ENCODE results near the gene IFT122. TPM values are rescaled to one million over a fixed set of nuclear protein-coding genes. Genes with fewer than 3 reads are reported as not detected.
"Not testable (repeated sequence)": the region's sequence is repeated elsewhere in the genome, so short reads cannot be mapped to it uniquely, and the experiment has no call there.

The IFT122 gene, protein sequence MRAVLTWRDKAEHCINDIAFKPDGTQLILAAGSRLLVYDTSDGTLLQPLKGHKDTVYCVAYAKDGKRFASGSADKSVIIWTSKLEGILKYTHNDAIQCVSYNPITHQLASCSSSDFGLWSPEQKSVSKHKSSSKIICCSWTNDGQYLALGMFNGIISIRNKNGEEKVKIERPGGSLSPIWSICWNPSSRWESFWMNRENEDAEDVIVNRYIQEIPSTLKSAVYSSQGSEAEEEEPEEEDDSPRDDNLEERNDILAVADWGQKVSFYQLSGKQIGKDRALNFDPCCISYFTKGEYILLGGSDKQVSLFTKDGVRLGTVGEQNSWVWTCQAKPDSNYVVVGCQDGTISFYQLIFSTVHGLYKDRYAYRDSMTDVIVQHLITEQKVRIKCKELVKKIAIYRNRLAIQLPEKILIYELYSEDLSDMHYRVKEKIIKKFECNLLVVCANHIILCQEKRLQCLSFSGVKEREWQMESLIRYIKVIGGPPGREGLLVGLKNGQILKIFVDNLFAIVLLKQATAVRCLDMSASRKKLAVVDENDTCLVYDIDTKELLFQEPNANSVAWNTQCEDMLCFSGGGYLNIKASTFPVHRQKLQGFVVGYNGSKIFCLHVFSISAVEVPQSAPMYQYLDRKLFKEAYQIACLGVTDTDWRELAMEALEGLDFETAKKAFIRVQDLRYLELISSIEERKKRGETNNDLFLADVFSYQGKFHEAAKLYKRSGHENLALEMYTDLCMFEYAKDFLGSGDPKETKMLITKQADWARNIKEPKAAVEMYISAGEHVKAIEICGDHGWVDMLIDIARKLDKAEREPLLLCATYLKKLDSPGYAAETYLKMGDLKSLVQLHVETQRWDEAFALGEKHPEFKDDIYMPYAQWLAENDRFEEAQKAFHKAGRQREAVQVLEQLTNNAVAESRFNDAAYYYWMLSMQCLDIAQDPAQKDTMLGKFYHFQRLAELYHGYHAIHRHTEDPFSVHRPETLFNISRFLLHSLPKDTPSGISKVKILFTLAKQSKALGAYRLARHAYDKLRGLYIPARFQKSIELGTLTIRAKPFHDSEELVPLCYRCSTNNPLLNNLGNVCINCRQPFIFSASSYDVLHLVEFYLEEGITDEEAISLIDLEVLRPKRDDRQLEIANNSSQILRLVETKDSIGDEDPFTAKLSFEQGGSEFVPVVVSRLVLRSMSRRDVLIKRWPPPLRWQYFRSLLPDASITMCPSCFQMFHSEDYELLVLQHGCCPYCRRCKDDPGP
- total RNA-seq = 23.5 and 37.9 TPM in 2 replicates

DNA sequence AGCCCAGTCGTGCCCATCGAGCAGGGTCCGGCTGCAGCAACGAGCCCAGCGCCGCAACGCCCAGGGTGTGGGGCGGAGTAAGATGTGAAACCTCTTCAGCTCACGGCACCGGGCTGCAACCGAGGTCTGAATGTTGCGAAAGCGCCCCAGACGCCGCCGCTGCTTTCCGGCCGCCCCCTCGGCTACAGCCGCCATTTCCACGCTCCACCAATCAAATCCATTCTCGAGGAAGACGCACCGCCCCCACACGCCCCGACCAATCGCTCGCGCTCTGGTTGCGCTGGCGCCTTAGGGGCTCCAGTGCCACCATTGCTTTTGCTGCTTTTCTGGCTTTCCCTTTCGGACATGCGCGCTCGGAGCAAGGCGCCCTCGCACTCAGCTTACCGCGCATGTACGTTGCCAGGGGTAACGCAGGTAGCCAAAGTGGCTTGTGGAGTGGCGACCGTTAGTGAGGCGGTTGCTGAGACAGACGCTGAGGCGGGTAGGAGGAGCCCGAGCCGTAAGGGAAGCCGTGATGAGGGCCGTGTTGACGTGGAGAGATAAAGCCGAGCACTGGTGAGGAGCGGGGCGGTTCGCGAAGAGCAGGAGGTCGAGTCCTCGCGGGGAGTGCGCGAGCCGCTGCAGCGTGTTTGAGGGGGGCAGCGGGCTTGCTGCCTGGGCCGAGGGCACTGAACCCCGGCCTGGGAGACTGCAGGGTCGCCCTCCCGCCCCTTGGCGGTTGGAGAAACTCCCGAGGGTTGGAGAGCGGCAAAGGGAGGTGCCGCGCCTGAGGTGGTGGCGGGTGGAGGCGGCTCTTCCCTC, at the start of gene IFT122, which contains the start of gene MBD4:
Gene IFT122 (plus strand): TSS at position 408 of the 801 bp plus-strand sequence. CDS start 107 bp downstream, at position 515.
Gene MBD4 (minus strand): TSS at position 132 of the 801 bp plus-strand sequence. CDS start 115 bp downstream, at position 17.
- peak; percentile 99 to 100 for DNase-seq (ENCODE audit: low read depth in 2 of 2)

DNA sequence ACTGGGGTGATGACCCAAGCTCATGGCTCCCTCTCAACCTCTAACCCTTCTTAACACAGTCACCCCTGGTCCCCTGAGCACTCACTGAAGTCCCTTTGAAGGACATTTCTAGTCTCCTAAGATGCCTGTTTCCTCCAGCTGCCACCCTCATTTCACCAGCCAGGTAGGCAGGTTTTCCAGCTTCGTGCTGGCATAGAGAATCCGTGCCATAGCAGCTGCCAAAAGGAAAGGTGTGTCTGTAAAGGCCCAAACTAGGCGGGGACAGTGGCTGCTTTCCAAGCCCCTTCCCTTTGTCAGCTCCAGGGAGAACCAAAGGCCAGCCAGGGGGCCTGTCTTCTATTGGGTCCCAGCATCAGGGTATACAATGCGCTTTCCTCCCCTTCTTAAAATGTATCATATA, 48.4 kb upstream of the IFT122 start:
- DNase-seq (ENCODE audit: low read depth in 2 of 2) = not testable (repeated sequence)

DNA sequence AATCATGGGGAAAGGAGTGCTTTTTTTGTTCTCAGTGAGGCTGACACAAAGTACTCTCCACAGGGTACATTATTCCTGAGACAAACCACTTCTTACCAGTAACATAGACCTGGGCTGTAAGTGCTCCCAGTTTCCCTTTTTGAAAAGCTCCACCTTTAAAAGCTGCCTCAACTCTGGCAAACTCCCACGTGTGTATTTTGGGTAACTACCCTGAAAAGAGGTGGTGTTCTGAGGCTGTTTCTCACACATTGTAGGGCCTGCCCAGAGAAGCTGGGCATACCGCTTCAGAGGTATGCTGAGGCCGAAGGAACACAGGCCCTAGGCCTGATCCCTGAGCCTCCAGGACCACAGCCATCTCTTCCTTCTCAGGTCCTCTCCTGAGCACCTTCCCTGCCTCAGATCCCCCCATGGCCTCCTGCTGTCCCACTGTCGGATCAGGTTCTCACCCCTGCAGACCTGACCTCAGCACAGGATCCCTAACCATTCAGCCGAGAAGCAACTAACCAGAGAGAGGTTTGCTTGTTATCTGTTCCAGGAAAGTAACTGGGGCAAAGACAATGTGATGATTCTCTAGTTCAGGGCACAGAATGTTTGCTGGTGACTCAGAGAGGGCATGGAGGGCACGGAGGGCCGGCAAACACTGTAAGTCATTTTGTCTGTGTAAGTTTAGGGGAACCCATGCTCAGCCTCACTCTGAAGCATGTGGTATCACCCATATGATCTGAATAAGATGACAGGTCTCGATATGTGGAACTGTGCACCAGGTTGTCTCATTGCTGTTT, 47.7 kb upstream of the IFT122 start:
- not testable (repeated sequence) for DNase-seq (ENCODE audit: low read depth in 2 of 2)

DNA sequence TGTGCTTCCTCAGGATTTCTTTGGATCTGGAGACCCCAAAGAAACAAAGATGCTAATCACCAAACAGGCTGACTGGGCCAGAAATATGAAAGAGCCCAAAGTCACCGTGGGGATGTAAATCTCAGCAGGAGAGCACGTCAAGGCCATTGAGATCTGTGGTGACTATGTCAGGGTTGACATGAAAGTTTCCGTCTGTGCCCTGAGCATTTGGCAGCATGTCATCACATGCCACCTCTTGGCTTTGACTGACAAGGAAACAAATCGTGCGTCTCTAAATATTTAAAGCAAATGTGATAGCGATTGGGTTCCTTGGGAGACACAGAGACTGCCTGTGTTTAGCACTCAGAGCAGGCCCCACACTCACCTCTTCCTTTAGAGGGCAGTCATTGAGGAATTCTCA, 46.8 kb upstream of the IFT122 start:
- DNase-seq (ENCODE audit: low read depth in 2 of 2) = peak in 1 of 2 donors; percentile 36

DNA sequence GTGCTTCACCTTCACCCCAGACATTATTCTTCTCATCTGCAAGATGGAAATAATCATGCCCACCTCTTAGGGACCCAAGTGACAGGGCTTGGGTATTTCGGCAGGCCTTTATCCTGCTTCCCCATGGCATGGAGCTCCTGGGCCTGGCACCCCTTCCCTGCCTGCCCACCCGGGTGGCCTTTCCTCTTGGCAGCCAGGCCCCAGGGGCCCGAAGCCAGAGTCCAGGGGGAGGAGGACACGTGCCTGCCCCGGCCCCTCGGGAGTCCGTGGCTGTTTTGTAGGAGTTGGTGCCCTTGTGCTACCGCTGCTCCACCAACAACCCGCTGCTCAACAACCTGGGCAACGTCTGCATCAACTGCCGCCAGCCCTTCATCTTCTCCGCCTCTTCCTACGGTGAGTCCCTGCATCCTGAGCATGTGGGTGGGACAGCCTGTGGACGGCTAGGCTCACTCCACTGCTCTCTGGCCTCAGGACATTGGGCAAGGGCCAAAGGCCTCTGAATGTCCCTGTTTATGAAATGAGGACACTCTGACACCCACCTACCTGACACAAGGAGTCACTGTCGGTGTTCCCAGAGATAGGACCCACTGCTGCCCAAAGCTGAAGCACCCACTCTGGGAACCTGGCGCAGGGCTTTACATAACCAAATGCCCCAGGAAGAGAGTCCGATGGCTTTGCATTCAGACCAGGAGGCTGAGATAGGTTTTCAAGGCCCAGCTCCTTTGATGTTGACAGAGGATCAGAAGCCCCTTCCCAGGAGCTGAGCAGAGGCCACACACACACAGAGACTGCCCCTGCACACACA, 46.1 kb upstream of the IFT122 start:
- DNase-seq (ENCODE audit: low read depth in 2 of 2) = not testable (repeated sequence)

DNA sequence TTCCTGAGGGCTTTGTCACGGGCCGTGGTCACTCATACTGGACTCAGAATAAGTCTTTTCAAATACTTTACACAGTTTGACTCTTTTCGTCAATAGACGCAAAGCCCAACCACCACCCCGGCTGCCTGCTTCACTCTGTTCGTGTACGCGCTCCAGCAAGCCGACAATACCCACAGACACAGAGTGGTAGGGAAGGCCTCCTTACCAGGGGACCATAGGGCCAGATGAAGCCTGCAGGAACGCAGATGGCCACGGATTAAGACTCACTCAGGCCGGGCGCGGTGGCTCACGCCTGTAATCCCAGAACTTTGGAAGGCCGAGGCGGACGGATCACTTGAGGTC, 41.2 kb upstream of the IFT122 start:
- peak; percentile 46 to 53 for DNase-seq (ENCODE audit: low read depth in 2 of 2)

DNA sequence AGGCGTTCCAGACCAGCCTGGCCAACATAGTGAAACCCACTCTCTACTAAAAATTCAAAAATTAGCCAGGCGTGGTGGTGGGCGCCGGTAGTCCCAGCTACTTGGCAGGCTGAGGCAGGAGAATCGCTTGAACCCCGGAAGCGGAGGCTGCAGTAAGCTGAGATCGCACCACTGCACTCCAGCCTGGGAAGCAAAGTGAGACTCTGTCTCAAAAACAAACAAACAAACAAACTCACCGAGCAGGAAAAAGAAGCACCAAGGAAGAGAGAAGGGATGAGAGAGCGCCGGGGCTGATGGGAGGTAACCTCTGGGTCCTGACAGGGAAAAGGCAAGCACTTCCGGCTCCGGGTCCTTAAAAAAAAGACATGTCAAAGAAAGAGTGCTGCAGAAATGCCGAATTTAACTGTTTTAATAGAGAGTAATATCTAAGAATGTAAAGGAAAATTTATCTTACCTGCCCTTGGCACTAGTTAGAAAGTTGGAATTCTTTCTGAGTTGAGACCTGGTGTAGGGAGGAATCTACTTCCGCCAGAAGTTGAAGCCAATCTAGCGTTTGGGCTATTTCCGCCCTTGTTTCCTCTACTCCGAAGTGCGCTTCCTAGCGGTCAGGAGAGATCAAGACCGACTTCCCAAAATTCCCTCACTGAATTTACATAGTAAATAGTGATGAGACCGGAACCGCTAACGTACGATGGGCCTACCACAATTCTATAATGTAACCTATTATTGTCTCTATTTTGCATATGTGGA, 40.7 kb upstream of the IFT122 start:
- DNase-seq (ENCODE audit: low read depth in 2 of 2) = peak; percentile 95 to 96

DNA sequence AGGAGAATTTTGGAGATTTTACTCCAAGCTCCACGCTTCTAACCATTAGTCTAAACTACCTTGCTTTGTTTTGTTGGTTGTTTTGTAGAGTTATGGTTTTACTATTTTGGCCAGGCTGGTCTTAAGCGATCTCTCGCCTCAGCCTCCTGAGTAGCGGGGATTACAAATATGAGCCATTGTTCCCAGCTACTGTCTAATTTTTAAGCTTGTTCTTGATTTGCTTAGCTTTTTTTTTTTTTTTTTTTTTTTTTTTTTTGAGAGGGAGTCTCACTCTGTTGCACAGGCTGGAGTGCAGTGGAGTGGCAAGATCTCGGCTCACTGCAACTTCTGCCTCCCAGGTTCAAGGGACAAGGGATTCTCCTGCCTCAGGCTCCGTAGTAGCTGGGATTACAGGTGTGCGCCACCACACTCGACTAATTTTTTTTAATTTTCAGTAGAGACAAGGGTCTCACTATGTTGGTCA, 40.1 kb upstream of the IFT122 start:
- DNase-seq (ENCODE audit: low read depth in 2 of 2) = no peak

DNA sequence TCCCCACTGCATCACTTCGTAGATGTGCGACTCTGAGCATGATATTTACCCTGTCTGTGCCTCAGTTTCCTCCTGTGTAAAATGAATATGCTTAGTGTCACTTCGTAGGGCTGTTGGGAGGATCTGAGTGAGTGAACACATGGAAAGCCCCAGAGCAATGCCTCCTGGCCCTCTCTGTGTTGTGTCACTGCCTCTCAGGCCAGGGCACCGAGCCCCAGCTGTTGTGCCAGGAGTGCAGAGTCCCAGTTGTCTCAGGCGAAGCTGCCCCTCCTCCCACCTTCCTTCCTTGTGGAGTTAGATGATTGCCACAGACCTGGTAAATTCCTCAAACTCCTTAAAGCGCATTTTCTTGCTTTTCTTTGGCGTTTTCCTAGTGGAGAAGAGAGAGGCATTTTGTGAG, 37.8 kb upstream of the IFT122 start:
- DNase-seq (ENCODE audit: low read depth in 2 of 2) = no peak

DNA sequence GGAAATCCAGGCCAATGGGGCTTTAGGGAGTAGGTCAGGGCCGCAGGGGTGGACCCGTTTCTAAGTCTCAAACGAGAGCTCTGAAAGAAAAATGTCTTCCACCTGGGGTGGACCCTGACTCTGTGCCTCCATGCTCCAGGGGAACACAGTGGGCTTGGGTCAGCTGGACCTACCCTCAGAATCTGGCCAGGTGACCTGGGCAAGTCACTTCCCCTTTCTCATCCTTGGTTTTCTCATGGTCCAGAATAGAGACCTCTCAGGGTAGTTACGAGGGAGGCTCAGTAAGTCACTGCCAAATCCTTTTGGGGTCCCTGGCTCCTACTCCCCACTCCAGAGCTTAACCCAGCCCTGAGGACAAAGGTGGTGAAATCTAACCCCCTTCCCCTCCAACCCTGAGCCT, 37.4 kb upstream of the IFT122 start:
- DNase-seq (ENCODE audit: low read depth in 2 of 2) = no peak

DNA sequence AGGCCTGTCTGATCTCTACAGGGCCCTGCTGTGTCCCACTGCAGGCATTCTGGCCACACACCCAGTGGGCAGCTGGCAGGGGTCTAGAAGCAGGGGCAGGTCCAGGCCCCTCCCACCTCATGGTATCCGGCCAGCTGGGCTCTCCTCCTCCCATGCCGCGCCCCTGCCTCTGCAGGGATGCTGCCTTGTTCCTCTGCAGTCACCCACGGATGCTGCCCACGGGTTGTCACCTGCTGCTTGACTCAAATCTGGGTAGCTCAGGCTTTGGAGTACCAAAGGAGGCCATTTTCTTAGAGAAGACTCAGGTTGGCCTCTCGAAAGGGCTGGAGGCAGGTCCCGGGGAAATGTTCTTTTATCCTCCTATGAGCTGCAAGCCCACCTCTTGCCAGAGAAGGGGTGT, 36.6 kb upstream of the IFT122 start:
- no peak for DNase-seq (ENCODE audit: low read depth in 2 of 2)

DNA sequence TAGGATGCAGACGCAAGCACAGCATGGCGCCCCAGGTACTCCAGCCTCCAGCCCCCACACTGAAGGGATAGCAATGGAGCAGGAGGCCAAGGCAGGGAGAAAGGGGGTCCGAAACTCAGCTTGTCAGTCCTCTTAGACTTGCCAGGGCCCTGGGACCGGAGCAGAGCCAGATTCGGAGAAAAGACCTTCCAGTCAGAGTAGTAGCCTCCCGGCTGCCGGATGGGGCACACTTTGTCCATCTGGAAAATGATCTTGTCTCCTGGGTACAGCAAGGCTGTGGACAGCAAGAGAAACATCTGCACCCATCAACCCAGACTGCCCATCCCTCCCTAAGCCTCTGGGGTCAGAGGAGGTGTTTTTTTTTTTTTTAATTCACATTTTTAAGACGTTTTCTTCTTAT, 35.9 kb upstream of the IFT122 start:
- DNase-seq (ENCODE audit: low read depth in 2 of 2) = no peak

DNA sequence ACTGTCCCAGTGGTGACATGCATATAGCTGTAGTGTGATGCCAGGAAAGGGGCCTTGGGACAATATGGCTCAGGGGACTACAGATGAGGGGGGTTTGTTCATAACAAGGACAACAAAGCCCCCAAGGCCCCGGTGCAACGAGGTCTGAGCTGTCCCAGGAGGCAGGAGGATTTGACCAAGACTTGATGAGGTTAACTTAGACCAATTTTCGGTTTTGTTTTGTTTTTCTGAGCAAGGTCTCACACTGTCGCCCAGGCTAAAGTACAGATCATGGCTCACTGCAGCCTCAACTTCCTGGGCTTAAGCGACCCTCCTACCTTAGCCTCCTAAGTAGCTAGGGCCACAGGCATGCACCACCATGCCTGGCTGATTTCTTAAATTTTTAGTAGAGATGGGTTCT, 35.4 kb upstream of the IFT122 start:
- DNase-seq (ENCODE audit: low read depth in 2 of 2) = no peak

DNA sequence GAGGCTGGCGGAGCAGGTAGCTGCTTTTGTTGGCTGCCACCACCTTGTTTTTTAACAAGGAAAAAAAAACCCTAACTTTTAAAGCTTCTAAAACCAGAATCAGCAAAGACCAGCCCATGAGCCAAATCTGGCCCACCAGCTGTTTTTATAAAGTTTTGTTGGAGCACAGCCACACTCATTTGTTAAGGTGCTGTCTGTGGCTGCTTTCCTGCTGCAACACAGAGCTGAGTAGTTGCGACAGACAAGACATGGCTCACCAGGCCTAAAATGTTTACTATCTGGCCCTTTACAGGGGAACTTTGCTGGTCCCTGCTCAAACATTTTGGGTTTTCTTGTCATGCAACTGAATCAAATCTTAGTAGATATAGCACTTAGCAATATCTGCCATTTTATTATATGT, 30.5 kb upstream of the IFT122 start:
- DNase-seq (ENCODE audit: low read depth in 2 of 2) = peak in 1 of 2 donors; percentile 72

DNA sequence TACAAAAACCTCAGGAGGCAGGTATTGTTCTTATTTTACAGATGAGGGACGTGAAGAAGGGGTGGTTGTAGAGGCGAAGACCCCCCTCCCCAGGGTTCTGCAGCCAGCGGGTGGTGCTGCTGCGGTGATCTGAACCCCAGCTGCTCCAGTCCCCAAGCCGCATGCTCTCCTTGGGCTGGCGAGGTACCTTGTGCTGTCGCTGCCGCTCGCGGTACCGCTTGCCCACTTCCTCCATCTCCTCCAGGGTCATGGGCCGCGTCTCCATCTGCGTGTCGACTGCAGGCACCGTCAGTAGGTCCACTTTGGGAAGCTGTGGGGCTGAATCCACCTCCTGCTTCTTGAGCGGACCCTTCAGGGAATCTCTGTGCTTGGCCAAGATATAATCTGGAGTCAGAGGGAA, 29.1 kb upstream of the IFT122 start:
- no peak for DNase-seq (ENCODE audit: low read depth in 2 of 2)

DNA sequence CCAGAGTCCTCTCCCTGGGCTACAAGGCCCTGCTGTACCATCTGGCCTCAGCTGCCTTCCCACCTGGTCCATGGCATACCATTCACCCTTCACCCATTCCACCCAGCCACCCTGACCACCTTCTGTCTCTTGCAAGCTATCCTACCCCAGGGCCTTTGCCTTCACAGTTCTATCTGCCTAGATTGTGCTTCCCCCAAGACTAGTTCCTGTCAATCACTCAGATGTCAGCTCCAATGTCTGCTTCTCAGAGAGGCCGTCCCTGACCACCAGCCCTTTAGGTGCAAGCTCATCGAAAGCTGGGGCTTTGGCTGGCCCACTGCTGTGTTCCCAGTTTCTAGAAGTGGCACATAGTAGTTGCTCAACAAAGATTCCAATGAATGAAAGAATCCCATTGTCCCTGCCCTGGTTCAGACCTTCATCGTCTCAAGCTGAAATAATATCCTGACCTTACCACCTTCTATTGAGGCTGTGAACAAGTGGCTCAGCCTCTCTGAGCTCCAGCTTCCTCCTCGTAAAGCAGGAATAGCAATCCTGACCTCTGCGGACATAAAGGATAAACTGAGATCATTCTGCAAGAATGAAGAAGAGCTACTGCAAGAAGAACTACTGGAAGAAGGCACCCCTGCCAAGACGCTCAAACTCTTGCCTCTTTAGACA, 27.4 kb upstream of the IFT122 start:
- peak in 1 of 2 donors; percentile 25 for DNase-seq (ENCODE audit: low read depth in 2 of 2)

DNA sequence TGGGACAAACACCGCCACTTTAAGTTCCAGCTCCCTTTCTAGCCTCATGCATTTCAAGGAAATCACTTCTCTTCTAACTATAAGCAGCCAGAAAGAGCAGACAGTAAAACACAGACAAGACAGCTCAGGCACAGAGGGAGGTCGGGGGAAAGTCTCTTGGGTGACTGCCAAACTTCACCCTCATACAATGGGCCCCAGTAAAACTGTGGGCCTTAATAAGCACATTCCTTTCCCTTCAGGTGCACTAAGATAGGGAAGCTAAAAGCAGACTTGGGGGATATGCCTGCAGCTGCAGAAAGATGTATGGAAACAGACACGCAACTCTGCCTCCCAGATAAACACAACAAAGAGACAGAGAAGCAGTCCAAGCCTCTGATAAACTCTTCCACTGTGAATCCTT, 26.8 kb upstream of the IFT122 start:
- peak in 1 of 2 donors; percentile 11 for DNase-seq (ENCODE audit: low read depth in 2 of 2)
